K562 (cell line): ENCODE results near the gene FAM83D.

Experiments
- MCM5 ChIP-seq: fragments of 450-650 bp; IDR thresholded peaks from 2 replicates; pipeline ENCODE4 v1.6.1; 2016; ENCODE audit warnings: low read depth
- POLR2A ChIP-seq: fragments of 450-650 bp; conservative IDR thresholded peaks from 2 replicates; pipeline ENCODE4 v1.6.1; 2016

GRCh38 chr20:38896009-38896594 is 30.1 kb upstream of the FAM83D start:
- TF ChIP-seq MCM5 = no peak
- no peak for TF ChIP-seq POLR2A
